KMS-11 (cell line): ENCODE results near the gene ZDHHC8.

Source experiments
- H2AFZ ChIP-seq: fragments of 200-600 bp; sonication (generic); 2 replicates; pipeline ENCODE4 v1.6.1; 2016; ENCODE audit warnings: antibody characterized with exemption, mixed run types, low read depth
- H3K27ac ChIP-seq: fragments of 200-600 bp; sonication (generic); 2 replicates; pipeline ENCODE4 v1.6.1; 2016; ENCODE audit warnings: mild to moderate bottlenecking, mixed run types
- H3K27me3 ChIP-seq: fragments of 200-600 bp; sonication (generic); 2 replicates; pipeline ENCODE4 v1.6.1; 2017; ENCODE audit warnings: mild to moderate bottlenecking, low read depth, mixed run types, moderate library complexity; ENCODE audit not compliant: insufficient read depth
- H3K36me3 ChIP-seq: fragments of 200-600 bp; sonication (generic); 2 replicates; pipeline ENCODE4 v1.6.1; 2017; ENCODE audit warnings: mild to moderate bottlenecking, mixed run types; ENCODE audit not compliant: insufficient read depth
- H3K4me1 ChIP-seq: fragments of 200-600 bp; sonication (generic); 2 replicates; pipeline ENCODE4 v1.6.1; 2016; ENCODE audit warnings: mild to moderate bottlenecking, low read depth, mixed run types; ENCODE audit not compliant: poor library complexity, severe bottlenecking
- H3K4me2 ChIP-seq: fragments of 200-600 bp; sonication (generic); 2 replicates; pipeline ENCODE4 v1.7.0; 2016; ENCODE audit warnings: mild to moderate bottlenecking, mixed run types
- H3K4me3 ChIP-seq: fragments of 200-600 bp; sonication (generic); IDR thresholded peaks from 2 replicates; pipeline ENCODE4 v1.6.1; 2017; ENCODE audit warnings: low read depth, low read length, mixed read lengths; ENCODE audit not compliant: insufficient read depth
- H3K79me2 ChIP-seq: fragments of 200-600 bp; sonication (generic); 2 replicates; pipeline ENCODE4 v1.6.1; 2016; ENCODE audit warnings: low read depth, mixed run types; ENCODE audit not compliant: insufficient read depth
- H3K9ac ChIP-seq: fragments of 200-600 bp; sonication (generic); 2 replicates; pipeline ENCODE4 v1.6.1; 2016; ENCODE audit warnings: mild to moderate bottlenecking, mixed run types
- H4K20me1 ChIP-seq: fragments of 200-600 bp; sonication (generic); 2 replicates; pipeline ENCODE4 v1.6.1; 2016; ENCODE audit warnings: mild to moderate bottlenecking, mixed run types; ENCODE audit not compliant: insufficient read depth
- CTCF ChIP-seq: fragments of 200-600 bp; sonication (generic); conservative IDR thresholded peaks from 2 replicates; pipeline ENCODE4 v1.6.1; 2017; ENCODE audit warnings: low read depth, mild to moderate bottlenecking, antibody characterized with exemption, low read length, moderate library complexity, mixed read lengths

ZDHHC8 gene

GRCh38 chr22:20170170-20170569, 38.6 kb downstream of the ZDHHC8 start:
- Histone ChIP-seq H3K27ac (no peak overlapping the region), H4K20me1 (no peaks in the 10 kb centered on the region), H3K4me3 (no peak overlapping the region), H3K27me3 (peaks cover 92% of the 10 kb centered on the region), H3K79me2 (no peaks in the 10 kb centered on the region), H3K4me1 (no peaks in the 10 kb centered on the region), H3K36me3 (no peaks in the 10 kb centered on the region), H3K4me2 (no peak overlapping the region), H3K9ac (no peak overlapping the region), H2AFZ (no peak overlapping the region)
- TF ChIP-seq CTCF, result no peak

- Histone ChIP-seq H3K4me1 (no peaks in the 10 kb centered on the region), H3K4me2 (no peak overlapping the region), H3K27ac (no peak overlapping the region), H3K36me3 (no peaks in the 10 kb centered on the region), H3K27me3 (peaks cover 95% of the 10 kb centered on the region), H3K79me2 (no peaks in the 10 kb centered on the region), H3K9ac (no peak overlapping the region), H4K20me1 (no peaks in the 10 kb centered on the region), H2AFZ (no peak overlapping the region), H3K4me3 (no peak overlapping the region)
- TF ChIP-seq CTCF, result no peak
Measured at GRCh38 chr22:20171288-20172140, 39.9 kb downstream of the ZDHHC8 start.

GRCh38 chr22:20172141-20172613, 40.6 kb downstream of the ZDHHC8 start:
- no peaks in the 10 kb centered on the region for H3K4me1 ChIP-seq
- H3K9ac ChIP-seq, result no peak overlapping the region
- H4K20me1 ChIP-seq, result no peaks in the 10 kb centered on the region
- H3K4me3 ChIP-seq, result no peak overlapping the region
- H3K36me3 ChIP-seq, result no peaks in the 10 kb centered on the region
- no peak overlapping the region for H3K27ac ChIP-seq
- H3K27me3 ChIP-seq, result peaks cover 93% of the 10 kb centered on the region
- H3K4me2 ChIP-seq, result no peak overlapping the region
- TF ChIP-seq CTCF, result no peak
- H3K79me2 ChIP-seq, result no peaks in the 10 kb centered on the region
- H2AFZ ChIP-seq, result no peak overlapping the region

- H3K4me3 ChIP-seq, result no peak overlapping the region
- no peak for TF ChIP-seq CTCF
- H3K79me2 ChIP-seq, result no peaks in the 10 kb centered on the region
- peaks cover 93% of the 10 kb centered on the region for H3K27me3 ChIP-seq
- no peaks in the 10 kb centered on the region for H3K4me1 ChIP-seq
- H3K9ac ChIP-seq, result no peak overlapping the region
- no peaks in the 10 kb centered on the region for H3K36me3 ChIP-seq
- H4K20me1 ChIP-seq, result no peaks in the 10 kb centered on the region
- no peak overlapping the region for H2AFZ ChIP-seq
- H3K4me2 ChIP-seq, result no peak overlapping the region
- H3K27ac ChIP-seq, result no peak overlapping the region
Measured at GRCh38 chr22:20173246-20173645, 41.6 kb downstream of the ZDHHC8 start.
